ENCODE measurements around the gene TRAPPC2. TPM values are rescaled to one million over a fixed set of nuclear protein-coding genes. Genes with fewer than 3 reads are reported as not detected.
"Not testable (repeated sequence)": the region's sequence is repeated elsewhere in the genome, so short reads cannot be mapped to it uniquely, and the experiment has no call there.

Gene TRAPPC2
- total and polyA plus RNA-seq, 9 of the 15 experiments (the other 6 are each of a cell fraction or from before 2014, with no cell fraction given), result 10.3 to 30.6 (median 18.6) TPM

- H2AFZ ChIP-seq (ENCODE audit: low read depth, low read length); H3K9me1 ChIP-seq (ENCODE audit: control insufficient read depth, insufficient read depth, low read length); DNase-seq (ENCODE audit: extremely low read depth in 1 of 4, low spot score in 3 of 4); H3K9me3 ChIP-seq (replicated peaks; ENCODE audit: control insufficient read depth, insufficient read depth, low read depth, low read length); intact Hi-C loops (cut with micrococcal nuclease); BruUV-seq (replicated peaks); in situ Hi-C loops (cut with MboI); FAIRE-seq; H3K4me1 ChIP-seq (replicated peaks in 1 of 2; ENCODE audit: control insufficient read depth in 2 of 2, insufficient read depth in 2 of 2, low read length in 2 of 2); H3K4me2 ChIP-seq (ENCODE audit: insufficient read depth, low read length); H3K4me3 ChIP-seq; POLR2A ChIA-PET; H3K27ac ChIP-seq (ENCODE audit: extremely low read depth, low read depth, low read length); H4K20me1 ChIP-seq (replicated peaks; ENCODE audit: control insufficient read depth, insufficient read depth, low read length); H3K9ac ChIP-seq (ENCODE audit: insufficient read depth in 1 of 2, low read depth in 2 of 2, low read length in 2 of 2); H3K27me3 ChIP-seq (ENCODE audit: control insufficient read depth in 2 of 2, insufficient read depth in 2 of 2, low read length in 2 of 2); ATAC-seq; CTCF ChIA-PET (ENCODE audit: low intra/inter-chr PET ratio): not testable (repeated sequence)
- Histone ChIP-seq H3K79me2 (ENCODE audit: control insufficient read depth, insufficient read depth, low read length) (peaks cover 39% of the 10 kb centered on the region), H3K36me3 (ENCODE audit: control insufficient read depth, insufficient read depth, low read length) (peaks cover 27% of the 10 kb centered on the region; the same call in 2 of the 3 replicates)
- TF ChIP-seq ZBTB33 (CRISPR knock-in tag; IDR thresholded peaks at IDR 0.05) (0 out of 2 replicates have a peak, but pooled peaks have one; percentile 30), EGR1 (conservative IDR thresholded peaks at IDR 0.05) (0 out of 2 replicates have a peak, but pooled peaks have one; percentile 29)
- WGBS (ENCODE audit: insufficient coverage, low coverage, missing lambda C conversion rate), result 60% methylated on average over 4 of the region's 9 CpGs
These were observed 9.5 kb downstream of the TRAPPC2 start for GRCh38 chrX:13724878-13725277.

Data from K562 (cell line).